HG03378 (cell line): ENCODE results near the gene TRPT1.

ENCODE experiments used
- ATAC-seq: cut with Tn5 transposase; IDR thresholded peaks from one replicate; pipeline ENCODE4 v1.9.1; 2021; ENCODE audit warnings: mild to moderate bottlenecking, moderate library complexity; ENCODE audit not compliant: unreplicated experiment

The TRPT1 gene

DNA sequence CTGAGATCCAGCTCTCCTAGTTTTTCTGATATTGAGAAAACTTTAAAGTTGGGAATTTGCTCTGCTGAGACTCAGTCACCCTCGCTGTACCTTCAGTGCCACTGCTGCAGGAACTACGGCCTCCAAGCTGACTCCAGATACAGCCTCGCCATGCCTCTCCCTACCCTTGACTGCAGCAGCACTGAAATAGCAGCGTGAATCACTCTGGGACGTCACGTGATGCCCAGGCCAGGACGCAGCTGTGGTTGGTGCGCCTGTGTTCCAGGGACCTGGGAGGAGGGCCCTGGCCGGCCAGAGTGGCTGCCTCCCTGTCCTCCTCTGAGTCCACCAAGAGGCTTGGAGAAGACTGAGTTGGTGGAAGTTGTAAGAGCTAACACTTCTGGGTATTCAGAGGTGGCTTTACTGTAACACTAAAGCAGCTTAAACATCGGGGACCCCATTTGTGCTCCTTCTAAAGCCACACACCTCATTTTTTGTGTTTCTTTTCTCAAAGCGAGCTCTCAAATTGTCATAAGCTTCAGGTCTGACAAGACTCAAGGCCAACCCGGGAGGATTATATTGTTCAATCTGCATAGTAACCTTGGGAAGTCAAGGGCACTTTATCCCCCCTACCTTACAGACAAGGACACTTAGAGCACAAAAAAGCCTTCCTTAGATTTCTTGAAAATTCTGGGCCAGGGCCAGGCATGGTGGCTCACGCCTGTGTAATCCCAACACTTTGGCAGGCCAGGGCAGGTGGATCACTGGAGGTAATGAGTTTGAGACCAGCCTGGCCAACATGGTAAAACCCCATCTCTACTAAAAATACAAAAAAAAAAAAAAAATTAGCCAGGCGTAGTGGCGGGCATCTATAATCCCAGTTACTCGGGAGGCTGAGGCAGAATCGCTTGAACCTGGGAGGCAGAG is 44.2 kb downstream of the TRPT1 start:
- ATAC-seq, result no peak

DNA sequence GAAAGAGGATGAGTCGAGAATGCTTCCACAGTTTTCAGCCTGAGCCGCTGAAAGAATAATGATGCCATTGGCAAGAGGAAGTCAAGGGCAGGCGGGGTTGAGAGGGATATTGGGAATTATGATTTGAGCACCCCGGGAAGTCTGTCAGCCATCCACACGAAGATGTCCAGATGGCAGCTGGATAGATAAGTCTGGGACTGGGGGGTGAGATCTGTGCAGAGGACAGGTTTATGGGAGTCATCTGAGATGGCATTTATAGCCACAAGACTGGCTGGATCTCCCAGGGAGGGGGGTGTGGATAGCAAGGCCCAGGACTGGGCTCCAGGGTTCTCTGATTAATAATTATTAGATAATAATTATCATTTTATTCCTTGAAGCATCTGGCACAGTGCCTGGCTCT is 45.1 kb downstream of the TRPT1 start:
- no peak for ATAC-seq

DNA sequence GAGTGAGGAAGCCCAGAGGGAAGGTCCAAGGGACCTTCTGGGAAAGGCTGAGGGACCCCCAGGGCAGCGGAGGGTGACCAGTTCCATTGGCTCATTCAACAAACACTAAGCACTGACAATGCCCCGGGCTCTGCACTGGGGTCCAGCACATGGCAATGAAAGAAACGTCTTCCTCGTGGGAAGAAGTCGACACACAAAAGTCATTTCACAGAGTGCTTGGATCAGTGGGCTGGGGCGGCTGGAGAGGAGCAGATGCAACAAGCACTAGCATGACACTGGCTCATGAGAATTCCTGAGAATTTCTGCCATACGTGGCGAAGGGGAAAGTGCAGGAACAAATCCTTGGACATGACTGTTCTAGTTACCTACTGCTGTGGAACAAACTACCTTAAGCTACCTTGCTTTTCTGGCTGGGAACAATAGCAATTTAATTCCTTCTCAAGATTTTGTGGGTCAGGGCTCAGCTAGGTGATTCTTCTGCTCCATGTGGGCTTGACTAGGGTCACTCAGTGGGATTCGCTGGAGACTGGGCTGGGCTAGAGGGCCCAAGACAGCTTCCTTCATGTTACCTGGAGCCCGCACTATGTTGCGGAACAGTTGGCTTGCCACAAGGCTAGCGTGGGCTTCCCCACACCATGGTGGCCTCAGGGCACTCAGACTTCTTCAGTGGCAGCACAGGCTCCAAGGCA is 46.9 kb downstream of the TRPT1 start:
- no peak for ATAC-seq

DNA sequence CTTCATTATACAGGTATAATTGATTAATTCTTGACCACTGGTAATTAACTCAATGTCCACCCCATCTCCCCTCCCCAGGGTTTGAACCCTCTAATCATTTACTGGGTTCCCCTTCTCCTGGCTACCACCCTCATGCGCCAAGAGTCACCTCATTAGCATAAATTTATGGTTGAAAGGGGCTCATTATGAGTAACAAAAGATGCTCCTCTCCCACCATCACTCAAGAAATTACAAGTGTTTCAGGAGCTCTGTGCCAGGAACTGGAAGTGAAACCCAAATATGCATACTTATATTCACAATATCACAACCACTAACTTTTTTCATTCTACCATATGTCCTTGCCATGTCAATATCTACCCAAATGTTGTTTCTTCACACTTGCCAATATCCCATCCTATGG is 47.8 kb downstream of the TRPT1 start:
- ATAC-seq, result no peak

DNA sequence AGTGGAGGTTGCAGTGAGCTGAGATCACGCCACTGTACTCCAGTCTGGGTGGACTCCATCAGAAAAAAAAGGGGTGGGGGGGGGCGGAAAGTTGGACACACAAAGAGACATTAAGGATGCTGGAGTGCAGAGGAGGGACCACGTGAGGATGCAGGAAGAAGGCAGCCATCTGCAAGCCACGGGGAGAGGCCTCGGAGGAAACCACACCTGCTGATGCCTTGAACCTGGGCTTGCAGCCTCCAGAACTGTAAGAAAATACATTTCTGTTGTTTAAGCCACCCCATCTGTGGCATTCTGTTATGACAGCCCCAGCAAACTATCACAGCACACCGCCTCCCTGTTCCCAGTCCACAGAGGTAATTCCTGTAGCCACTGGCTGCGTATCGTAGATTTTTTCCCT is 49.2 kb downstream of the TRPT1 start:
- ATAC-seq, result no peak
